BJ (cell line): Measurements from ENCODE around the gene ALAS1. TPM values are rescaled to one million over a fixed set of nuclear protein-coding genes. Genes with fewer than 3 reads are reported as not detected.

ENCODE experiments used
- CTCF ChIA-PET: fragments of 350-600 bp; formaldehyde crosslinking; extraction: SDS; loops from one replicate; lab custom pipeline; 2021; ENCODE audit warnings: antibody characterized with exemption, inconsistent platforms; lab: Yijun Ruan, JAX
- POLR2A ChIA-PET: fragments of 300-600 bp; sonication (Branson Sonifier 250); formaldehyde crosslinking; extraction: SDS; loops from one replicate; lab custom pipeline; 2021; ENCODE audit warnings: antibody characterized with exemption; lab: Charles Lee
- DNase-seq: peaks from one replicate; pipeline ENCODE4 v3.0.0-alpha.2; 2011; ENCODE audit warnings: low read depth
- H3K27me3 ChIP-seq: 2 replicates; pipeline ENCODE4 v1.6.0; 2011; ENCODE audit warnings: low read length; ENCODE audit not compliant: control insufficient read depth, insufficient read depth
- H3K36me3 ChIP-seq: 2 replicates; pipeline ENCODE4 v1.5.1; 2011; ENCODE audit warnings: low read length; ENCODE audit not compliant: control insufficient read depth, insufficient read depth
- H3K4me3 ChIP-seq: 2 replicates; pipeline ENCODE4 v1.5.1; 2011; ENCODE audit warnings: low read depth, mild to moderate bottlenecking, control low read depth, low read length
- polyA plus RNA-seq: library from polyadenylated mRNA; depleted of rRNA; stranded (reverse); fragments of >200 nt; gene quantifications from 2 replicates; pipeline ENCODE4 v1.2.3, GENCODE V29; 2011
- TF ChIP-seq, protein P1 (sequence below): IDR thresholded peaks from 2 replicates; pipeline ENCODE4 v1.5.1; 2011; ENCODE audit warnings: low read depth, mild to moderate bottlenecking, control low read depth, inconsistent platforms, low read length, moderate library complexity; ENCODE audit not compliant: insufficient read depth

Gene ALAS1
- polyA plus RNA-seq, 1 experiment, result 51.7 TPM

DNA sequence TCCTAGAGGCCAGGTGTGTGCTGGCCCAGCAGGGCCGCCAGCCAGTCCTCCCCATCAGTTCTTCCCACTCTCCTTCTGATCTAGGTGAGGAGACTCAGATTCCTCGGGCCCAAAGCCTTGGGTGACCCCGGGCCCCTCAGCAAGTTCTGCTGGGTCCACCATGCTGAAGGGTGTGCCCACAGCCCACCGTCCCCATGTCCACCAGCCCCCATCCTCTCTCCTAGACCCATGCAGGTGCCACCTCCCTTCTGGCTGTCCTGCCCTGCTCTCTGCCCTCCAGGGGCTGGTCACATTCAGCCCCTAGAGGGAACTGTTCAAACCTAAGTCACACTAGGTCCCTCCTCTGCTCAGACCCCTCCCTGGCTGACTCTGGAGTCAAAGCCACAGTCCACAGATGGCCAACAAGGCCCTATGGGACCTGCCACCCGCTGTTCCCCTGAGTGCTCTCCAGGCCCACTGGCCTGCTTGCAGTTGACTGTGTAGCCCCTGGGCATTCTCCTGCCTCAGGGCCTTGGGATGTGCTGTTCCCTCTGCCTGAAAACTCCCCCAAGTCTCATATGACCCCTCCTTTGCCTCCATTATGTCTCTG is 28.4 kb downstream of the ALAS1 start:
- DNase-seq, result no peak
- Histone ChIP-seq H3K4me3 (no peak overlapping the region), H3K27me3 (no peaks in the 10 kb centered on the region), H3K36me3 (peaks cover 28% of the 10 kb centered on the region)
- TF ChIP-seq, protein P1, sequence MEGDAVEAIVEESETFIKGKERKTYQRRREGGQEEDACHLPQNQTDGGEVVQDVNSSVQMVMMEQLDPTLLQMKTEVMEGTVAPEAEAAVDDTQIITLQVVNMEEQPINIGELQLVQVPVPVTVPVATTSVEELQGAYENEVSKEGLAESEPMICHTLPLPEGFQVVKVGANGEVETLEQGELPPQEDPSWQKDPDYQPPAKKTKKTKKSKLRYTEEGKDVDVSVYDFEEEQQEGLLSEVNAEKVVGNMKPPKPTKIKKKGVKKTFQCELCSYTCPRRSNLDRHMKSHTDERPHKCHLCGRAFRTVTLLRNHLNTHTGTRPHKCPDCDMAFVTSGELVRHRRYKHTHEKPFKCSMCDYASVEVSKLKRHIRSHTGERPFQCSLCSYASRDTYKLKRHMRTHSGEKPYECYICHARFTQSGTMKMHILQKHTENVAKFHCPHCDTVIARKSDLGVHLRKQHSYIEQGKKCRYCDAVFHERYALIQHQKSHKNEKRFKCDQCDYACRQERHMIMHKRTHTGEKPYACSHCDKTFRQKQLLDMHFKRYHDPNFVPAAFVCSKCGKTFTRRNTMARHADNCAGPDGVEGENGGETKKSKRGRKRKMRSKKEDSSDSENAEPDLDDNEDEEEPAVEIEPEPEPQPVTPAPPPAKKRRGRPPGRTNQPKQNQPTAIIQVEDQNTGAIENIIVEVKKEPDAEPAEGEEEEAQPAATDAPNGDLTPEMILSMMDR, result no peak
- ChIA-PET POLR2A (no interaction called here), CTCF (interaction anchor here (0.9 to 9.7 kb wide), 6 partner anchors 8 to 114 kb away, joined by 3 to 150 read pairs (median 8); partner anchors contain the start of genes TWF2 and WDR82)

DNA sequence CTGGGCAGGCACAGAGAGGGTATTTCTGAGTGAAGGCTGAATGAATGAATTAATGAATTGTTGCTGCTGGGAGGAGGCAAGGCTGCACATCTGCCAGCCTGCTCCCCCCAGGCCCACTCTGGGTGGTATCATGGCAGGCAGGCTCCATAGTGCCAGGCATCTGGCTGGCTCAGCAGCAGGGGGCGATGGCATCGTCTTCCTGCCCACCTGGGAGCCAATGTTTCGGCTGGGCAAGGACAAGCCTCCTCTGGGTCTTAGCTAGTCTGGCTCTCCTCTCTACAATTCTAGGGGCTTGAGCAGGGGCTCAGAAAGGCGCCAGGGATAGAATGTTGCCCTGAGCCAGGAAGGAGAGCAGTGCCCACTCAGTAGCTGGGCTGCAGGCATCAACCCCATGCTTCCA is 29.2 kb downstream of the ALAS1 start:
- DNase-seq, result no peak
- TF ChIP-seq, protein P1, result no peak; the same call in 1 of the 2 replicates
- POLR2A ChIA-PET, result no interaction called here
- CTCF ChIA-PET, result interaction anchor here (0.9 to 9.7 kb wide), 4 partner anchors 7 to 113 kb away, joined by 3 to 131 read pairs (median 8); partner anchors contain the start of genes TWF2 and WDR82
- no peak overlapping the region for H3K4me3 ChIP-seq
- H3K27me3 ChIP-seq, result no peaks in the 10 kb centered on the region
- H3K36me3 ChIP-seq, result peaks cover 36% of the 10 kb centered on the region

DNA sequence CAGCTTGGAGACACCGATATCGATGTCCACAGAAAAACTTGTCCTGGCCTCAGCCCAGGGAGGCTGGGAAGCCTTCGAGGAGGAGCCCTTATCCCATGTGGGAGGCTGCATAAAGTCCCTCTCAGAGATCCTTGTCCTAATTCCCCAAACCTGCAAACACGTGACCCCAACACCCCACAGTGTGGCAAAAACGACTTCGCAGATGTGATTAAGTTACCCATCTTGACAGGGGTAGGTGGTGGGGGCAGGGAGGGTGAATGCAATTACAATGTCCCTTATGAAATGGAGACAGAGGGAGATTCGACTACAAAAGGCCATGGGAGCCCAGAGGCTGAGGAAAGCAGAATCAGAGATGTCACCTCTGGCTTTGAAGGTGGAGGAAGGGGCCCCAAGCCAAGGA is 29.8 kb downstream of the ALAS1 start:
- POLR2A ChIA-PET, result no interaction called here
- CTCF ChIA-PET, result interaction anchor here (1.3 to 9.7 kb wide), 3 partner anchors 6 to 112 kb away, joined by 4 to 131 read pairs (median 11); partner anchors contain the start of genes TWF2 and WDR82
- no peak for DNase-seq
- H3K36me3 ChIP-seq, result peaks cover 40% of the 10 kb centered on the region
- TF ChIP-seq, protein P1, result no peak
- no peaks in the 10 kb centered on the region for H3K27me3 ChIP-seq
- no peak overlapping the region for H3K4me3 ChIP-seq

DNA sequence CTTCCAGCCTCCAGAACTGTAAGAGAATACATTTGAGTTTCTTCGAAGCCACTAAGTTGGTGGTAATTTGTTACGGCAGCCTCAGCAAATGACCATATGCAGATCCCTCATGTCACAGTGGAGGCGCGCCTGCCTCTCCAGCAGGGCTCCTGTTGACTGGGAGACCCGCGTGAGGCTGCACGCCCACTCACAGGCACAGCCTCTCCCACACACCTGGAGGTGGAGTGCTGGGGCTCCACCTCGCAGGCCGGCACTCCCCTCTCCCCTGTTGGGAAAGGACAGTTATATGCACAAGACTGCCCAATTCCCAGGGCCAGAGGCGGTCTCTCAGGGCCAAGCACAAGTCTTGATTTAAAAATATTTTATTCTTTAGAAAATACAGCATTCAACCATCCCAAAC is 30.3 kb downstream of the ALAS1 start:
- Histone ChIP-seq H3K36me3 (peaks cover 45% of the 10 kb centered on the region), H3K27me3 (no peaks in the 10 kb centered on the region), H3K4me3 (no peak overlapping the region)
- ChIA-PET POLR2A (no interaction called here), CTCF (interaction anchor here (0.6 to 9.7 kb wide), 2 partner anchors 6 to 111 kb away, joined by 3 to 131 read pairs; partner anchors contain the start of gene TWF2)
- TF ChIP-seq, protein P1, result no peak
- no peak for DNase-seq

DNA sequence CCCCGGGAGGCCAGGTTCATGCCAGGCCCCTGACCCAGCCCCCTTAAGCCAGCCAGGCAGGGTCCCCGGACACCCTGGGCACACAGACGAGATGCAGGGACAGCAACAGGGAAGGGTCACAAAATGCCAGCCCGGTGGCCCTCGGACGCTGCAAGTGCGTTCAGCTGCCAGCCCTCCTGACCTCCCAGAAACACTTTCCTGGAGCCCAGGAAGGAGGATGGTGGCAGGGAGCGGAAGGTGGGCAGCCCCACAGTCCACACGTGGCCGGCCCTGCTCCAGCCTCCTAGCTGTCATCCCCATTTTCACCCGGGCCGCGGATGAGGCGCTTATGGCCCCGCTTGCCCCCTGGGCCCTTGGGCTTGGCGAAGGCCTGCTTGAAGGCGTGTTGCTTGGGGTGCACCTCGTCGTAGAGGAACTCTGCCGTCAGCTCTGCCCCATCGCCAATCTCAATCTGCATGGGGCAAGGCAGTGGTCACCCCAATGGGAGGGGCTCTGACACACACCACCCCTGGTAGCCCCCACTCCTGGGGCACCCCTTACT is 30.9 kb downstream of the ALAS1 start:
- Histone ChIP-seq H3K4me3 (no peak overlapping the region), H3K36me3 (peaks cover 45% of the 10 kb centered on the region), H3K27me3 (no peaks in the 10 kb centered on the region)
- ChIA-PET POLR2A (no interaction called here), CTCF (interaction anchor here (0.6 to 10.7 kb wide), 4 partner anchors 6 to 111 kb away, joined by 3 to 131 read pairs (median 4); partner anchors contain the start of gene TLR9)
- no peak for DNase-seq
- TF ChIP-seq, protein P1, result no peak
